Kasumi-1 (cell line): Measurements from ENCODE around the gene TTLL10.
"Not testable (repeated sequence)": the region's sequence is repeated elsewhere in the genome, so short reads cannot be mapped to it uniquely, and the experiment has no call there.

Source experiments
- DNase-seq, 2 experiments: peaks; one replicate each; lab custom pipeline; 2025; lab: John Stamatoyannopoulos, UW

The TTLL10 gene

DNA sequence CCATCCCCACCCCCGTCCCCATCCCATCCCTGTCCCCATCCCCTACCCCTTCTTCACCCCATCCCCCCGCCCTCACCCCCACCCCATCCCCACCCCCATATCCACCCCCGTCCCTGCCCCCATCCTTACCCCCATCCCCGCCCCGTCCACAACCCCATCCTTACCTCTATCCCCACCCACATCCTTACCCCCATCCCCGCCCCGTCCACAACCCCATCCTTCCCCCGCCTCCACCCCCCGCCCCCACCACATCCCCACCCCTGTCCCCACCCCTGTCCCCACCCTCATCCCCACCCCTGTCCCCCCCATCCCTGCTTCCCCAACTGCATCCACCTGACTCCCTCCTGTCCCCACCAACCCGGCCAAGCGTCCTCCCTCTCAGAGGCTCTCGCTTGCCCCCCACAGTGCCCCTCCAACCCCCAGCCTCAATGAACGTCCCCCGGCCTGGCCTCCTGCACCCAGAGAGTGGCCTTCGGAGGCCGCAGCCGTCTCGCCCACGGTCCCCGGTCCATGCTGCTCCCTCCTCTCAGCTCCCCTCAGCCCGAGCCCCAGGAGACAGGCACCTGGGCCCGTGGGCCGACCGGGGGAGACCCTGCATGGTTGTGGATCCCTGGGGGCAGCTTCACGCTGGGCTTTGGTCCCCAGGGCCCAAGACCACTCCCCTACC, 32.3 kb upstream of the TTLL10 start:
- DNase-seq, result no peak

DNA sequence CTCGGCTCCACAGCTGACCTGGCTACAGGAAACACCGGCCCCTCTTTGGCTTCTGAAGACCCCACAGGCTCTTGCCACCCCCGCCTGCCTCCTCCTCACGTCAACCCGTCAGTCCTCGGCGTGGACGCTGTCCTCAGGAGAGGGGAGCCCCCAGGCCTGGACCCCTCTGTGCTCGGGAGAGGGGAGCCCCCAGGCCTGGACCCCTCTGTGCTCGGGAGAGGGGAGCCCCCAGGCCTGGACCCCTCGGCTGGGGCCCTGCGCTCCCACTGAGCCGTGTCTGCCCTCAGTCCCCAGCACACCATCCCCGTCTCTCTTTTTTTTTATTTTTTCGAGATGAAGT, 31.8 kb upstream of the TTLL10 start:
- DNase-seq, result no peak

DNA sequence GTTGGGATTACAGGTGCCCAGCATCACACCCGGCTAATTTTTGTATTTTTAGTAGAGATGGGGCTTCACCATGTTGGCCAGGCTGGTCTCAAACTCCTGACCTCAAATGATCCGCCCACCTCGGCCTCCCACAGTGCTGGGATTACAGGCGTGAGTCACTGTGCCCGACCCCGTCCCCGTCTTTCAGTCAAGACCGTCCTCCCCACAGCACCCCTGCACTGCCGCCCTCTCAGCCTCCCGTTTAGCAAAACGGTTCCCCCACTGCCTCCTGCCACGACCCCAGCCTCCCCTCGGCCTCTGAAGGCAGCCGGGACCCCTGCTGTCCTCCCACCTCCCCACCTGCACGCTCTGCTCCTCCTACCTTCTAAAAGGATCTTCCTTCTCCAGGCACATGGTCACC, 31.3 kb upstream of the TTLL10 start:
- not testable (repeated sequence) for DNase-seq

DNA sequence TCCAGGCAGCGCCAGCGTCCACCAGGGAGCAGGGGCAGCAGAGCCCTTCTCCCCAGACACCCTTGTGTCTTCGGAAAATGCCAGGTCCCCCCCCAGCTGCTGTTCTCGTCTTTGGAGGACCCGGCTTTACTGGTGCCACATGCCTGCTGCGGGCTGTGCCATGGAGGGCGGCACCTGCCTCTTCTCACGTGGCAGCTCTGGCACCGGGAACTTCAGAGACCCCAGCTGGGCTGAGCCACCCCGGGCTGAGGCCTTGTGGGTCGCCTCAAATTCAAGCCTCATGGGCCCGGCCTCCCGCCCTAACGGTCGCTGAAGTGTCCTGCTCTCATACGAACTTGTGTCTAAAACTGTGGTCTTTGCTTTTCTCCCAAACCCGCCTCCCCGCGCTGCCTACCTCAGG, 30.8 kb upstream of the TTLL10 start:
- DNase-seq, result no peak

DNA sequence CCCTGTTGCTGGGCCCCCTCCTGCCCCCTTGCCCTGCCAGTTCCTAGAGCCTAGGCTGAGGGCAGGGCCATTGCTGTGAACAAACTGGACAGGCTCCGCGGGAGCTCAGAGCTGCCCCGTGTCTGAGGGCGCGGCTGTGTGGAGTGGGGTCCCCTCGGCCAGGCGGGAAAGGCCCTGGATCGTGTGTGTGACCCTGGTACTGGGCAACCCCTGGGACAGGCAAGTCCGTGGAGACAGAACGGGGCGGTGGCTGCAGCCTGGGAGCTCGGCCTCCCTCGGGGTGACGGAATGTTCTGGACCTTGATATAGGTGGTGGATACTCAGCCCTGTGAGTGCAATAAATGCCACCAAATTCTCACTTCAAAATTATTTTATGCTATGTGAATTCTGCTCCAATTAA, 30.0 kb upstream of the TTLL10 start:
- DNase-seq, result no peak

DNA sequence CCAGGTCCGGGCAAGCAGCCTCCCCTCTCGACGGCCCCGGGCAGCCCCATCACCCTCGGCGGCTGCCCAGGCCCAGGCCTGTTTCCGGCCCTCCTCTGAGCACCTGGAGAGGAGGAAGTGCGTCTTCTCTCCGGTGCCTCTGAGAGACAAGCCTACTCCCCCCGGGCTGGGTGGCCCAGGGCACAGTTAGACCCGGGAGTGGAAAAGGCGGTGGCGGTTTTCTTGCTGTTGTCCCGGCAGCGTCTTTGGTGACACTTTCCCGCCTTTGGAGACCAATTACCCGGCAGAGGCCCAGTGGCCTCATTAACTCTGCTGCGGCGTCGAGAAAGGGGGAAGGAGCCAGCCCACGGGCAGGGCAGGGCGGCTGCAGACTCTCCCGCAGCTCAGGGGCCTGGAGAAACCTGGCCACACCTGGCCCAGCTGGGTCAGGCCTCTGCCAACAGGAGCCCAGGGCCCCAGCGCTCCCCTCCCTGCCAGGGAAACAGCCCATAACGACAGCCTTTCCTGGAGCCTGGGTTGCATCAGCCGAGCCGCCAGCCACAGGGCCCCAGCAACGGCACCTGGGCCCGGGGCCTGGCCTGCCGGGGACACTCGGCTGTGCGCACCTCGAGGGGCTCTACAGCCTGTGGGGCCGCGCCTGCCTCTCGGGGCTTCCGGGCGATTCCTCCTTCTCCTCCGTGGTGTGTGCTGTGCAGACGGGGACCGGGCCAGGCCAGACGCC, 29.4 kb upstream of the TTLL10 start:
- peak; percentile 12 for DNase-seq

DNA sequence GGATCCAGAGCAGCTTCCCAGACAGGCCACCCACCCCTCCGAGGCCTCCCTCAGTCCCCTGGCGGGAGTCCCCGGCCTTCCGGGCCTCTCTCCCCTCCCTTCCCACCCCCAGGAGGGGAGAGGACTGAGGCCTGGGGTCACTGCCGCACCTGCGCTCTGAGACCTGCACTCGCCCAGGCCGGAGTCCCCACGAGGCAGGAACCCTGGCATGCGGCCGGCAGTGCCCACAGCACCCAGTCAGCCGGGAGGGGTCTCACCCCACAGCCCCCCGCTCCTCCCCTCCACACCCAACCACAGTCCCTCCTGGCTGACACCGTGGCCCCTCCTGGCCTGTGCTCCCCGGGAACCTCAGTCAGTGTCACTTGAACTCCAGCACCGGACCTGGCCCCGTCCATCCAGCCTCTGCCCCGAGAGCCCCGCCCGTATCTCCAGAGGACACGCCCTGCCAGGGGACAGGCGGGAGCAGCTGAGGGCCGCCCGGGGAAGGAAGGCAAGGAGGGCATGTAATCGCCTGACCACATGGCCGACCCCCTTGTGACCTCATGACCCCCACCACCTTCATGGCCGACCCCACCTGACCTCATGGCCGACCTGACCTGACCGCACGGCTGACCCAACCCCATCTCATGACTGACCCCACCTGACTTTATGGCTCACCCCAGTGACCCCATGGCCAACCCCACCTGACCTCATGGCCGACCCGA, 28.7 kb upstream of the TTLL10 start:
- DNase-seq, result no peak

DNA sequence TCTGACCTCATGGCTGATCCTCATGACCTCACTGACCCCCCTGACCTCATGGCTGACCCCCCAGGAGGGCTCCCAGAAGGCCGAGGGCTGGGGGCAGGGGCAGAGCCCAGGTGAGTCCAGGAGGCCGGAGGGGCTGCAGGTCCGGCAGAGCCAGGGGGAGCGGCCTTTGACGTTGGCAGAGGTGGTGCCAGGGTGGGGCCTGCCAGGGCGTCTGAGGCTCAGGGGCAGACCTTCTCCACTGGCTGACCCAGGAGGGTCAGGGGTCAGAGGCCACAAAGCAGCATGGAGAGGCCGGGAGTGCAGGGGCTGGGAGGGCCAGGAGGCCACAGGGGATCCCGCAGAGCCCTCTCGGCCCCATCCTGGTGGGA, 28.1 kb upstream of the TTLL10 start:
- DNase-seq, result no peak

DNA sequence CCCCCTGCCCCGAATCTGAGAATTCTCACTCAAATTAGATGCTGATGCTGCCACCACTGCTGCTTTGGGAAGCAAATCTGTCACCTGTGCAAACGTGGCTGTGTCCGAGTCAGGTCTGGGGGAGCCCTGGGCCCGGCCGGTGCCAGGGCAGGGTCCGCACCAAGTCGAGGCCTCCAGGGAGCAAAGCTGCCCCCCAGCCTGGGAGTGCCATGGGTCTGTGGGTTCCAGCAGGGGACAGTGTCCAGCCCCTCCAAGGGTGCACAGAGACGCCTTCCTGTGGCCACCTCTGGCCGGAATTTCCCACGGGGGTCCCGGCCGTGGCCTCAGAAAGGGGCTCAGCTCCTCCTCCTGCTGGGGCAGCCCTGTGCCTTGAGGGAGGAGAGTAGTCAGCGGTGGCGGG, 27.7 kb upstream of the TTLL10 start:
- no peak for DNase-seq

DNA sequence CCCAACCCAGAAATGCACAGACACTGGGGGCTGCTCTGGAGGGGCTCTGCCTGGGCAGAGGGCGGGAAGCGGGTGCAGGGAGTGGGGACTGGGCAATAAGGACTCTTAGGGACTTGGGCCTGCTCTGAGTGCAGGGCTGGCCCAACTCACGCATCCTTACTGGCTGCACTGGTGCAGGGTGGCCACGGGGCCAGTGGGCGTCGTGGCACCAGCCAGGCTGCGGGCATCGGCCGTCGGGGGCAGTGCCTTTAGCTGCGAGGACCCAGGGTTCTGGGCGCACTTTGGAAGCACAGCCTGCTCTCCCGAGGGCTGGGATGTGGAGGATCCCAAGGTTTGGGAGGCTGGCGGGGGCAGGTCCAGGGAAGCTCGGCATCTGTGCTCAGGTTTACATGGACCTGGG, 27.1 kb upstream of the TTLL10 start:
- no peak for DNase-seq

DNA sequence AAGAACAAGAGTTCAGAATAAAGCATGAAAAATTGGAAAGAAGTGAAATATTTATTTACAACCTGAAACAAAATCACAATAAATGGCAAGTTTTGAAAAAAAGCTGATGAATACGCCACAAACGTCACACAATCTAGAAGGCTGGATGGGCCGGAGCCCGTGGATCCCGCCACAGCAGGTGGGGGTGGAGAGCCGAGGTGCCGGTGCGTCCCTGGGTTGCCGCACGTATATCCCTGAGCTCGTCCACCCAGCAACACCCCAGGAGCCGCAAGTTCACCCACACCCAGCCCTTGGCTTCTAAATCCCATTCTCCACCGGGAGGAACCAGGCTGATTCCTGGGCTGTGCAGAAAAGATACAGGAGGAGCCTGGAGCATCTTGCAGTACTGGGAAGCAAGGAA, 25.6 kb upstream of the TTLL10 start:
- DNase-seq, result no peak

DNA sequence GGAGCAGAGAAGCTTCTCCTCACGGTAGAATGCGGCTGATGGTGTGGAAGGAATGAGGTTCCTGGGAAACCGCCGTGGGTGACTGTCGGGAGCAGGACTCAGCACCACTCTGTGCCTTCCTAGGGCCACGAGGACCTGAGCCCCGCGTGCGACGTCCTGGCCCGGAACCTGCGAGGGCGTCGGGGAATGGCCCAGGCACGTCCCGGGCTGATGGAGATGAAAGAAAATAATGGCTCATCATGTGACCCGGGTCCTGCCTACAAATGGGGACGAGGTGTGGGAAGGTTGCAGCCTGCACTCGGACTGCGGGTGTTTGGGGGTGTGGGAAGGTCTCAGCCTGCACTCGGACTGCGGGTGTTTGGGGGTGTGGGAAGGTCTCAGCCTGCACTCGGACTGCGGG, 25.1 kb upstream of the TTLL10 start:
- DNase-seq, result no peak

DNA sequence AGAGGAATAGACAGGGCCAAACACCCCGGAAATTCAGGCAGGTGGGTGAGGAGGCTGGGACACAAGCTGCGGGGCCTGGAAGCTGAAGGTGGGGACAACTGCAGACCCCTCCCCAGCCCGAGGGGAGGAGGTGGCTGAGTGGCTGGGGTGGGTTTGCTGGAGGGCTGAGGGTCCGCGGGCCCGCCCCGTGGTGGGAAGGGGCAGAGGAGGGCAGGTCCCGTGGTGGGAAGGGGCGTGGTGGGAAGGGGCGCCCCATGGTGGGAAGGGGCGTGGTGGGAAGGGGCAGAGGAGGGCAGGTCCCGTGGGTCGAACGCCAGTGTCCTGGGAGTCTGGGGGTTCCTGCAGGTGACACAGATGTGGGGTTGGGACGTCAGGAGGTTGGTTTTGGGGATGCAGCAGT, 24.3 kb upstream of the TTLL10 start:
- DNase-seq, result no peak

DNA sequence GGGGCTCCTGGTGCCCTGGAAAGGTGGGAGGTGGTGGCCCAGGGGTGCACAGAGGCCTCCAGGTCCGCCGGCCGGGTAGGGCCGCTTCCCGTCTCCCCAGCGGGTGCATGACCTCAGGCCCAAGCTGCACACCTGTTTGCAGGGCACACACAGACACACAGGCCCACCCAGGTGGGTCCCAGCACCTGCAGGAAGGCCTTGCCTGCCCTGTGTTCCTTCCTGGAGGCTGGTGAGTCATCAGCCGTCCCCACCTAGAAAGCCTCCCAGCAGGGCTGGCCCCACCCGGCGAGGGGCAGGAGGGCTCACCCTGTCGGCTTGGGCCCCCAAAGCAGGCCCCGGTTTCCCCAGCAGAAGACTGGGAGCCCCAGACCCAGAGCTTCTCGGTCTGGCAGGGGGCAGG, 23.6 kb upstream of the TTLL10 start:
- no peak for DNase-seq

DNA sequence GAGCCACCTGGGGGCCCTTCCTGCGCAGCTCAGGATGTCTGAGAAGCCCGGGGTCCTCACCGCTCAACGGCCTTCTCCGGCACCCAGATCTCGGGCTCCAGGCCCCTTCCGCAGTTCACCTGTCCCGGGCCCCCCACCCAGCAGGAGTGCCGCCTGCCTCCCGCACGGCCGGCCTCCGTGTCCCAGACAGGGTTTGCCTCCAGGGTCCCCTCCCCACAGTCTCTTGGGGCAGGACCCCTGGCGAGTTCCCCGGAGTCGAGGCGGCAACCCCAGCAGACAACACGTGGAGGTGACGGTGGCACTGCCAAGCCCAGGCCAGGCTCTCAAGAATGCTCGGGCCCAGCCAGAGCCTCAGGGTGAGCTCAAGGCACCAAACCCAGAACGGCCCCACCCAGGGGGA, 22.4 kb upstream of the TTLL10 start:
- DNase-seq, result no peak

DNA sequence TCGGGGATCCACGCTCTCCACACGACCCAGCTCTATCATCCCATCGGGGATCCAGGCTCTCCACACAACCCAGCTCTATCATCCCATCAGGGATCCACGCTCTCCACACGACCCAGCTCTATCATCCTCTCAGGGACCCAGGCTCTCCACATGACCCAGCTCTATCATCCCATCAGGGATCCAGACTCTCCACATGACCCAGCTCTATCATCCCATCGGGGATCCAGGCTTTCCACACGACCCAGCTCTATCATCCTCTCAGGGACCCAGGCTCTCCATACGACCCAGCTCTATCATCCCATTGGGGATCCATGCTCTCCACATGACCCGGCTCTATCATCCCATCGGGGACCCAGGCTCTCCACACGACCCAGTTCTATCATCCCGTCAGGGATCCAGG, 21.2 kb upstream of the TTLL10 start:
- DNase-seq, result not testable (repeated sequence)

DNA sequence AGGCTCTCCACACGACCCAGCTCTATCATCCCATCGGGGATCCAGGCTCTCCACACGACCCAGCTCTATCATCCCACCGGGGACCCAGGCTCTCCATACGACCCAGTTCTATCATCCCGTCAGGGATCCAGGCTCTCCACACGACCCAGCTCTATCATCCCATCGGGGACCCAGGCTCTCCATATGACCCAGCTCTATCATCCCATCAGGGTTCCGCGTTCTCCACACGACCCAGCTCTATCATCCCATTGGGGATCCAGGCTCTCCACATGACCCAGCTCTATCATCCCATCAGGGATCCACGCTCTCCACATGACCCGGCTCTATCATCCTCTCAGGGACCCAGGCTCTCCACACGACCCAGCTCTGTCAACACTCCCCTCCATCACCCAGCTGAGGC, 20.5 kb upstream of the TTLL10 start:
- not testable (repeated sequence) for DNase-seq

DNA sequence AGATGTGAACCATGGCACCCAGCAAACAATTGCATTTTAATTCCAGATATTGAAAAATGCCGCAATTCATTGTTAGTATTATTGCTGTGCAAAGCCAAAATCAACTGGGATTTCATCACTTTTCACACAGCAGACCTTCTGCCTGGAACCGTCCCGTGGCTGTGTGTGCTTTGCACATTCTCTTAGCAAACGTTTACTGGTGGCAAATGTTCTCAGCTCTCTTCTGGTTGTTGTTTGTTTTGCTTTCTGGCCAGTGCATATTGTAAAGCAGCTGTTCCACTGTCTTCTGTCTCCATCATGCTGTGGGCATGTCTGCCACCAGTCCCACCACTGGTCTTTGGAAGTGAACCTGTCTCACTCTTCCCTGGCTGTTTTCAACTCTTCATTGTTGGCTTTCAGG, 19.8 kb upstream of the TTLL10 start:
- DNase-seq, result no peak

DNA sequence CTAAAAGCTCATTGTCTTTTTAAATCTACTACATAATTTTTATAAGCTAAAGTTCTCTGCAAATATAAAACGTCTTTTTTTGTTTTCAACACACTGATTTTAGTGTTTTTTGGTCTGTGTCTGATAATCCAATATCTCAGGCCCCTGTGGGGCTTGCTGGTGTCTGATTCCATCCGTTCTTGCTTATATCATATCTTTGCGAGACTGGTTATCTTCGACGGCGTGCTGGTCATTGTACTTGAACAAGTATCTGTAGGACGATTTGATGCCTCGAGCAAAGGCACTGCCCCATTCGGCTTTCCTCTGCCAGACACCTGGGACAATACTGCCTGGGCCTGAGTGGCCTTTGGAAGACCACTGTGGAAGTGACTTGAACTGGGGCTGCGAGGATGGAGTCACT, 18.4 kb upstream of the TTLL10 start:
- DNase-seq, result no peak

DNA sequence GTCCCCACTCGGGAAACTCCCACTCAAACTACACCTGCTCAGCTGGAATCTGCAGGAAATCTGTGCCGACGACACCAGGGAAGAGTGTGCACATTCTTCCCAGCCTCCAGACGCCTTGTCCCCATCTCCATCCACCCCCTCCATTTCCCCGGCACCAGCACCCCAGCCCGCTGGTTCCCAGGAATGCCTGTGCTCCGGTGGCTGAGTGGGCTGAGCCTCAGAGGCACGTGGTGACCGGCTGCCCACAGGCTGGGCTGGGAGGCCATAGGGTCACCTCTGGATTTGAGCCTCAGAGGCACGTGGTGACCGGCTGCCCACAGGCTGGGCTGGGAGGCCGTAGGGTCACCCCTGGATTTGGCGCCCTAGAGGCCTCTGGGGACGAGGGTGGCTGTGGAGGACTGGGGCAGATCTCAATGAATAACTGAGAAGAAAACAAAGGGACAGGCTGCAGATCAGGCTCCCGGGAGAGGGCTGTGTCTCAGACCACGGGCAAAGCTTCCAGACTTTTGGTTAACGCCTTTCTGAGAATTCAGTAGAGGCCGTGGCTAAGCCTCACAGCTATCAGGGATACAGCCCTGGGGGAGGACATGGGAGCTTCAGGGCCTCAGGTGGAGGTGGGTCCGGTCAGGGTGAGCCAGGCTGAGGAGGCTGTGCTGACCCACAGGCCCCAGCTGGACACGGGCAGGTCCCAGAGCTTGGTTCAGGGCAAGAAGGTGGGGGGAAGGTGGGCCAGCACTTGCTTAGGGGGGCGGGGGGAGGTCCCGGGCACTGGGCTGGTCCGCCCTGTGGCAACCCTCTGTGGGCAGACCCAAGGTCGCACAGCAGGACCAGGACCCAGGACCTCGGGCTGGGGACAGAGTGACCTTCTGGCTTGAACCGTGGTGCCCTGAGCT, 17.3 kb upstream of the TTLL10 start:
- no peak for DNase-seq

DNA sequence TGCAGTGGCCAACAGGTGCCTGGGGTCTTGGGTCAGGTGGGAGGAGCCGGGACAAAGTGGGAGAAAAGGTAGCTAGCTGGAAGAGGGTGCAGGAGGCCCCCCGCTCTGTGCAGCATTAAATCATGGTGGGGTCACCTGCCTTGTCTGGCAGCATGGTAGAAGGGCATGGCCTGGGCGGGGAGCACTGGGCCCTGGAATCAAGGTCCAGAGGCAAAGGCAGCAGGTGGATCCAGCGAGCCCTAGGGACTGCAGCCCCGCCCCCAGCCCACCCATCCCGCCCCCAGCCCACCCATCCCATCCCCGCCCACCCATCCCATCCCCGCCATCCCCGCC, 16.7 kb upstream of the TTLL10 start:
- no peak for DNase-seq

DNA sequence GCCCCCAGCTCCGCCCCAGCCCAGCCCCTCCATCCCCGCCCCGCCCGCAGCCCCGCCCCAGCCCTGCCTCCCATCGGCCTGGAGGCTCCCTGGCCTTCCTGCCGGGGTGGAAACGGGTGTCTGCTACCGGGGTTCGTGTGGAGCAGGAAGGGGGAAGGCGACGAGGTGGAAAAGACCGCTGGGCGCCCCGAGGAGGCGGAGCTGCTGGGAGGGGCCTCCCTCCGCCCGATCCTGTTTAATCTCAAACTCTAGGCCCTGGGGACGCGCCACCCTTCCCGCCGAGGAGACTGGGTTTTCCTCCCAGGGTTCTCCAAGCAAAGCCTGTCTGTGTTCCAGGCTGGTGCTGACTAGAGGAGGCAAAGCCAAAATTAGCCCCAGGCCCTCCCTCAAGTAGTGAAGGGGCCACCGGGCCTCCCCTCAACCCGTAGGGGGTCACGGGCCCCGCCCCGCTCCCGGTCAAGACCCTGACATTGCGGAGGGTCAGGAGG, 16.2 kb upstream of the TTLL10 start:
- peak; percentile 60 to 67 for DNase-seq
